K562 (cell line): ENCODE results near the gene NMT1. TPM values are rescaled to one million over a fixed set of nuclear protein-coding genes. Genes with fewer than 3 reads are reported as not detected.

Experiments used
- BRD9 ChIP-seq: fragments of 450-650 bp; IDR thresholded peaks from 2 replicates; pipeline ENCODE4 v1.6.1; 2018; ENCODE audit warnings: low read depth; ENCODE audit not compliant: partially characterized antibody
- CBFB ChIP-seq: sonication (generic); formaldehyde crosslinking; IDR thresholded peaks from 2 replicates; pipeline ENCODE4 v1.4.0; 2020; ENCODE audit warnings: mild to moderate bottlenecking, missing genetic modification reagents
- CBX2 ChIP-seq: fragments of 200-600 bp; sonication (generic); IDR thresholded peaks from one replicate; pipeline ENCODE4 v1.6.1; 2012; ENCODE audit warnings: mild to moderate bottlenecking, low read length, inconsistent platforms; ENCODE audit not compliant: insufficient read depth, poor library complexity, severe bottlenecking
- EP400 ChIP-seq: fragments of 450-650 bp; IDR thresholded peaks from 2 replicates; pipeline ENCODE4 v1.6.1; 2017; ENCODE audit warnings: antibody characterized with exemption, mild to moderate bottlenecking, moderate library complexity
- GATA2 ChIP-seq: sonication (generic); formaldehyde crosslinking; IDR thresholded peaks from 2 replicates; pipeline ENCODE4 v1.4.0; 2020; ENCODE audit warnings: mild to moderate bottlenecking, missing genetic modification reagents
- MCM2 ChIP-seq: fragments of 450-650 bp; IDR thresholded peaks from 2 replicates; pipeline ENCODE4 v1.6.1; 2017; ENCODE audit warnings: low read depth, mild to moderate bottlenecking
- NR1H2 ChIP-seq: sonication (generic); formaldehyde crosslinking; IDR thresholded peaks from 2 replicates; pipeline ENCODE4 v1.4.0; 2020; ENCODE audit warnings: mild to moderate bottlenecking, missing genetic modification reagents
- SREBF2 ChIP-seq: sonication (generic); formaldehyde crosslinking; IDR thresholded peaks from 2 replicates; pipeline ENCODE4 v1.4.0; 2020; ENCODE audit warnings: mild to moderate bottlenecking, missing genetic modification reagents
- STAT6 ChIP-seq: sonication (generic); formaldehyde crosslinking; IDR thresholded peaks from 2 replicates; pipeline ENCODE4 v1.8.1; 2023; ENCODE audit warnings: mild to moderate bottlenecking, missing genetic modification reagents
- TCF7 ChIP-seq: sonication (generic); IDR thresholded peaks from 2 replicates; pipeline ENCODE4 v1.6.1; 2016; ENCODE audit warnings: antibody characterized with exemption, borderline replicate concordance
- TCFL5 ChIP-seq: fragments of 250-450 bp; sonication (Bioruptor Pico); conservative IDR thresholded peaks from 2 replicates; pipeline ENCODE4 v1.6.1; 2021; ENCODE audit warnings: mild to moderate bottlenecking, moderate library complexity, matching md5 sums
- TSC22D4 ChIP-seq: fragments of 450-650 bp; IDR thresholded peaks from 2 replicates; pipeline ENCODE4 v1.6.1; 2016; ENCODE audit warnings: missing genetic modification characterization, missing biosample characterization, control low read depth
- ZBTB34 ChIP-seq: fragments of 250-450 bp; sonication (Bioruptor Pico); IDR thresholded peaks from 2 replicates; pipeline ENCODE4 v1.8.0; 2021; ENCODE audit warnings: mild to moderate bottlenecking, moderate library complexity
- ZC3H8 ChIP-seq: fragments of 450-650 bp; IDR thresholded peaks from 2 replicates; pipeline ENCODE4 v1.6.1; 2017
- ZNF165 ChIP-seq: fragments of 250-450 bp; sonication (Bioruptor Pico); IDR thresholded peaks from 2 replicates; pipeline ENCODE4 v1.4.0; 2020; ENCODE audit warnings: borderline replicate concordance
- ZNF174 ChIP-seq: fragments of 250-450 bp; sonication (Bioruptor Pico); IDR thresholded peaks from 2 replicates; pipeline ENCODE4 v1.4.0; 2020; ENCODE audit warnings: mild to moderate bottlenecking
- ZNF395 ChIP-seq: fragments of 200-800 bp; sonication (Bioruptor generic); IDR thresholded peaks from 2 replicates; pipeline ENCODE4 v1.6.1; 2017; ENCODE audit warnings: missing genetic modification characterization, missing compliant biosample characterization
- ZNF609 ChIP-seq: sonication (generic); formaldehyde crosslinking; IDR thresholded peaks from 2 replicates; pipeline ENCODE4 v1.8.1; 2023; ENCODE audit warnings: missing genetic modification reagents, mild to moderate bottlenecking, borderline replicate concordance
- ZNF766 ChIP-seq: fragments of 200-800 bp; sonication (Bioruptor generic); conservative IDR thresholded peaks from 2 replicates; pipeline ENCODE4 v1.6.1; 2016; ENCODE audit warnings: missing genetic modification characterization, missing compliant biosample characterization
- polyA plus RNA-seq, 8 experiments: library from polyadenylated mRNA; depleted of rRNA in 4 of 8; stranded (reverse) in 5 of 8; unstranded in 3 of 8; fragments of >200 nt; fragmentation: Nextera tagmentation in 2 of 8; fragmentation: Illumina TruSeq in 1 of 8; extraction: Ambion mirVana in 2 of 8; extraction: Trizol in 1 of 8; gene quantifications; 2 replicates each; pipeline versions ENCODE4 v1.2.1 to v1.2.3, GENCODE V29; 2011 to 2014; ENCODE audit warnings: inconsistent platforms in 1 of 8, missing spikeins in 1 of 8
- total RNA-seq, 7 experiments: library from RNA; depleted of rRNA in 6 of 7; stranded (reverse); fragments of >200 nt in 6 of 7; fragmentation: Illumina TruSeq in 2 of 7; extraction: Trizol in 2 of 7; gene quantifications; 2 replicates each; pipeline versions ENCODE4 v1.2.1 to v1.2.3, GENCODE V29; 2011 to 2021; ENCODE audit warnings: low replicate concordance in 1 of 7

Gene NMT1
- total and polyA plus RNA-seq, 9 of the 15 experiments (the other 6 are each of a cell fraction or from before 2014, with no cell fraction given) = 86.7 to 569 (median 213) TPM

GRCh38 chr17:45149037-45149668, 88.0 kb downstream of the NMT1 start (continued):
- no peak for TF ChIP-seq ZNF609 (CRISPR knock-in tag)
- TF ChIP-seq MCM2 = no peak
- no peak for TF ChIP-seq STAT6 (CRISPR knock-in tag)
- TF ChIP-seq TCF7 = no peak
- no peak for TF ChIP-seq TSC22D4 (tag)
- no peak for TF ChIP-seq BRD9
- peak; percentile 81 for TF ChIP-seq ZNF395 (CRISPR knock-in tag)
- no peak for TF ChIP-seq TCFL5 (CRISPR knock-in tag)
- no peak for TF ChIP-seq ZC3H8
- 0 out of 2 replicates have a peak, but pooled peaks have one; percentile 66 for TF ChIP-seq NR1H2 (CRISPR knock-in tag)
- TF ChIP-seq CBFB (CRISPR knock-in tag) = no peak
- TF ChIP-seq ZNF174 = no peak
- no peak for TF ChIP-seq GATA2 (CRISPR knock-in tag)
- TF ChIP-seq EP400 = no peak; the same call in 1 of the 2 replicates
- TF ChIP-seq CBX2 = no peak
- no peak for TF ChIP-seq SREBF2
- no peak; the same call in 1 of the 2 replicates for TF ChIP-seq ZNF766
- no peak for TF ChIP-seq ZBTB34 (CRISPR knock-in tag)
- no peak for TF ChIP-seq ZNF165
